ENCODE measurements around the gene IKZF5. TPM values are rescaled to one million over a fixed set of nuclear protein-coding genes. Genes with fewer than 3 reads are reported as not detected.

IKZF5 gene
- total RNA-seq, 4 donors from 2014 or later, result 3.1 to 30.7 (median 21.1) TPM

DNA sequence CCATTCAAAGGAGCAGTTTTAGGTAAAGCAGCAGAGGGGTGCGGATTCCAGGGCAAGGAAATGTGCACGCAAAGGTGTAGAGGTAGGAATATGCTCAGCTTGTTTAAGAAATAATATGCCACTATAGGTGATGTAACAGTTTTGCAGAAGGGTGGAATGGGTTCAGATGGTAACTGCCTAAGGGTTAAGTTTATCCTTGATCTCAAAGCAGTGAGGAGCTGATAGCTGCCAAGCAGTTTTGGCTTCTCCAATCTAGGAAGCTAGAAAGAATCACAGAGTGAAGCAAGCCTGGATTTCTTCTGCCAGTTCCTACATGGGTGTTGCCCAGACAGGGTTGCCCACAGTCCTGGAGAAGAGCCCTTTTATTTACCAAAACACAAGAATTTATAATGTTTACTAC, 6.2 kb upstream of the IKZF5 start:
- Histone ChIP-seq H3K4me3 (no peak overlapping the region), H3K9me3 (no peaks in the 10 kb centered on the region), H3K4me1 (no peaks in the 10 kb centered on the region), H3K27ac (no peak overlapping the region), H3K36me3 (no peaks in the 10 kb centered on the region), H3K27me3 (no peaks in the 10 kb centered on the region)
- no peak for TF ChIP-seq POLR2A (IDR thresholded peaks at IDR 0.05)
- TF ChIP-seq, protein P1, sequence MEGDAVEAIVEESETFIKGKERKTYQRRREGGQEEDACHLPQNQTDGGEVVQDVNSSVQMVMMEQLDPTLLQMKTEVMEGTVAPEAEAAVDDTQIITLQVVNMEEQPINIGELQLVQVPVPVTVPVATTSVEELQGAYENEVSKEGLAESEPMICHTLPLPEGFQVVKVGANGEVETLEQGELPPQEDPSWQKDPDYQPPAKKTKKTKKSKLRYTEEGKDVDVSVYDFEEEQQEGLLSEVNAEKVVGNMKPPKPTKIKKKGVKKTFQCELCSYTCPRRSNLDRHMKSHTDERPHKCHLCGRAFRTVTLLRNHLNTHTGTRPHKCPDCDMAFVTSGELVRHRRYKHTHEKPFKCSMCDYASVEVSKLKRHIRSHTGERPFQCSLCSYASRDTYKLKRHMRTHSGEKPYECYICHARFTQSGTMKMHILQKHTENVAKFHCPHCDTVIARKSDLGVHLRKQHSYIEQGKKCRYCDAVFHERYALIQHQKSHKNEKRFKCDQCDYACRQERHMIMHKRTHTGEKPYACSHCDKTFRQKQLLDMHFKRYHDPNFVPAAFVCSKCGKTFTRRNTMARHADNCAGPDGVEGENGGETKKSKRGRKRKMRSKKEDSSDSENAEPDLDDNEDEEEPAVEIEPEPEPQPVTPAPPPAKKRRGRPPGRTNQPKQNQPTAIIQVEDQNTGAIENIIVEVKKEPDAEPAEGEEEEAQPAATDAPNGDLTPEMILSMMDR (IDR thresholded peaks at IDR 0.05), result no peak
- intact Hi-C loops (cut with DNase I; ENCODE audit: low total_unique reads), result no loop called here
- DNase-seq, result no peak

DNA sequence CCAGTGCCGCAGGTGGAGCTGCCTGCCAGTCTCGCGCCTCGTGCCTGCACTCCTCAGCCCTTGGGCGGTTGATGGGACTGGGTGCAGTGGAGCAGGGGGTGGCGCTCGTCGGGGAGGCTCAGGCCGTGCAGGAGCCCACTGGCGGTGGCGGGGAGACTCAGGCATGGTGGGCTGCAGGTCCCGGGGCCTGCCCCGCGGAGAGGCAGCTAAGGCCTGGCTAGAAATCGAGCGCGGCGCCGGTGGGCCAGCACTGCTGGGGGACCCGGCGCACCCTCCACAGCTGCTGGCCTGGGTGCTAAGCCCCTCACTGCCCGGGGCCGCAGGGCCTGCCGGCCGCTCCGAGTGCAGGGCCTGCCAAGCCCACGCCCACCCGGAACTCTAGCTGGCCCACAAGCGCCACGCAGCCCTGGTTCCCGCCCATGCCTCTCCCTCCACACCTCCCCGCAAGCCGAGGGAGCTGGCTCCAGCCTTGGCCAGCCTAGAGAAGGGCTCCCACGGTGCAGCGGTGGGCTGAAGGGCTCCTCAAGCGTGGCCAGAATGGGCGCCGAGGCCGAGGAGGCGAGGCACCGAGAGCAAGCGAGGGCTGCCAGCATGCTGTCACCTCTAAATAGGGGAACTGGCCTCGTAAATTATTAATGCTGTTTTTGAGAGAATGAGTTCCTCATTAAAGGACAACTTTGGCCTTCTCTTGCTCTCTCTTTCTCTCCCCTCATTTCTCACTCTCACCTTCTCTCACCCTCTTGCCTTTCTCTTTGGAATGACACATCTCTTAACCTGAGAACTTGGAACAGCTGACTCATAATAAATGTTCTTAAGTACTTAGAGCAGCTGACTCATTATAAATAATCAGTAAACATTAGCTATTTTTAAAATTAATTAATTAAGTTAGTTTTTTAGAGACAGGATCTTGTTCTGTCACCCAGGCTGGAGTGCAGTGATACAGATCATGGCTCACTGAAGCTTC, 5.1 kb upstream of the IKZF5 start:
- no peak for TF ChIP-seq POLR2A (IDR thresholded peaks at IDR 0.05)
- TF ChIP-seq, protein P1 (IDR thresholded peaks at IDR 0.05), result no peak
- Histone ChIP-seq H3K4me1 (no peaks in the 10 kb centered on the region), H3K4me3 (no peak overlapping the region), H3K27me3 (no peaks in the 10 kb centered on the region), H3K9me3 (no peaks in the 10 kb centered on the region), H3K36me3 (no peaks in the 10 kb centered on the region), H3K27ac (no peak overlapping the region)
- DNase-seq, result no peak
- intact Hi-C loops (cut with DNase I; ENCODE audit: low total_unique reads), result no loop called here

DNA sequence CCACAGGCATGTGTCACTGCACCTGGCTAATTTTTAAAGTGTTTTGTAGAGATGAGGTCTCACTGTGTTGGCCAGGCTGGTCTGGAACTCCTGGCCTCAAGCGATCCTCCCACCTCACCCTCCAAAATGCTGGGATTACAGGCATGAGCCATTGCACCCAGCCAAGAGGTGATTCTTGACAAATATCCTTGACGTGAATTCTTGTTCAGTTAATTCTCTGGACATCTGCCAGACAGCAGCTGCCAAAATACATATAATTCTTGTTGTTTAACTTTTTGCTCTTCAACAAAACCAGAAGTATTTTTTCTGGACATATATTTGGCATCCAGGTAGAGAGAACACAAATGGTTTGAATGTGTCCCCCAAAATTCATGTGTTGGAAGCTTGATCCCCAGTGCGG, 3.4 kb upstream of the IKZF5 start:
- Histone ChIP-seq H3K27me3 (no peaks in the 10 kb centered on the region), H3K36me3 (no peaks in the 10 kb centered on the region), H3K27ac (no peak overlapping the region), H3K4me3 (no peak overlapping the region), H3K4me1 (peaks cover 0 to 2% of the 10 kb centered on the region in 2 donors), H3K9me3 (no peaks in the 10 kb centered on the region)
- TF ChIP-seq POLR2A (IDR thresholded peaks at IDR 0.05), result no peak
- TF ChIP-seq, protein P1 (IDR thresholded peaks at IDR 0.05), result no peak
- DNase-seq, result no peak
- intact Hi-C loops (cut with DNase I; ENCODE audit: low total_unique reads), result no loop called here

DNA sequence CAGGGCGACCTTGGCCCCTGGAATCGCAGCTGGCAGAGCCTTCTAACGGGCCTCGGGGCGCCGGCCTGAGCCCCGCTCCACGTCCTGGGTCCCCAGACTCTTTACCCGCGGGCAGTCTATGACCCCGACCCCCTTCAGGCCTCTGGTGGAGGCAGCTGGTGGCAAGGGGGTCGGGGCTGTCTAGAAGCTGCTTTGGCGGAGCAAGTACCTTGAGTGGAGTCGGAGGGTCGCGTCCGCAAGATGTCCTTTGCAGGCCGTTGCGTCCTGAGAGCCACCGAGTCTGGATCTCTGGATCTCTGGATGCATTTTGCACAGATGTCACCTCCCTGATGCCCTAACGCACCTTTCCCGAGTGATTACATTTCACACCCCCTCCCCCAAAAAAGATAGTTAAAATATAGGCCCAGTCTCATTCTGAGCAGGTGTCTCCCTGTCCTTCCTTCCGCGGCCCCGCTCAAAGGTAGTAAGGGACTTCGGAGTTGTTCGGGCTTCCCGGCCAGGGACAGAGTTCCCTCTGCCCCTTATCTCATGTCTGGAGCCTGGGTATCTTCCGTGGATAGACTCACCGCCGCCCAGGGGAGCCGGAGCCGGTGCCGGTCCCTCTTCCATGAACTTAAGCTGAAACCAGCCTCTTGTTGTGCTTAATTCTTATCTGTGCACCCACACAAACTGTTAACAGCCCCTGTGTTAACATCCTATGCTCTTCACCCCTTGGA, 668 bp upstream of the IKZF5 start:
- peak overlapping the region; percentile 74 to 87 for H3K27ac ChIP-seq
- peaks cover 0 to 11% of the 10 kb centered on the region in 2 donors for H3K4me1 ChIP-seq
- H3K4me3 ChIP-seq, result peak overlapping the region; percentile 92 to 100
- H3K27me3 ChIP-seq, result no peaks in the 10 kb centered on the region
- intact Hi-C loops (cut with DNase I; ENCODE audit: low total_unique reads), result no loop called here
- no peaks in the 10 kb centered on the region for H3K9me3 ChIP-seq
- no peaks in the 10 kb centered on the region for H3K36me3 ChIP-seq
- DNase-seq, result peak; percentile 17 to 21
- TF ChIP-seq, protein P1 (IDR thresholded peaks at IDR 0.05), result no peak
- no peak for TF ChIP-seq POLR2A (IDR thresholded peaks at IDR 0.05)
